ENCODE results near the gene HELZ2. TPM values are rescaled to one million over a fixed set of nuclear protein-coding genes. Genes with fewer than 3 reads are reported as not detected.
"Not testable (repeated sequence)": the region's sequence is repeated elsewhere in the genome, so short reads cannot be mapped to it uniquely, and the experiment has no call there.

Gene HELZ2
- total and polyA plus RNA-seq, 4 experiments from 2014 or later = 2.0 to 45.4 (median 23.0) TPM

DNA sequence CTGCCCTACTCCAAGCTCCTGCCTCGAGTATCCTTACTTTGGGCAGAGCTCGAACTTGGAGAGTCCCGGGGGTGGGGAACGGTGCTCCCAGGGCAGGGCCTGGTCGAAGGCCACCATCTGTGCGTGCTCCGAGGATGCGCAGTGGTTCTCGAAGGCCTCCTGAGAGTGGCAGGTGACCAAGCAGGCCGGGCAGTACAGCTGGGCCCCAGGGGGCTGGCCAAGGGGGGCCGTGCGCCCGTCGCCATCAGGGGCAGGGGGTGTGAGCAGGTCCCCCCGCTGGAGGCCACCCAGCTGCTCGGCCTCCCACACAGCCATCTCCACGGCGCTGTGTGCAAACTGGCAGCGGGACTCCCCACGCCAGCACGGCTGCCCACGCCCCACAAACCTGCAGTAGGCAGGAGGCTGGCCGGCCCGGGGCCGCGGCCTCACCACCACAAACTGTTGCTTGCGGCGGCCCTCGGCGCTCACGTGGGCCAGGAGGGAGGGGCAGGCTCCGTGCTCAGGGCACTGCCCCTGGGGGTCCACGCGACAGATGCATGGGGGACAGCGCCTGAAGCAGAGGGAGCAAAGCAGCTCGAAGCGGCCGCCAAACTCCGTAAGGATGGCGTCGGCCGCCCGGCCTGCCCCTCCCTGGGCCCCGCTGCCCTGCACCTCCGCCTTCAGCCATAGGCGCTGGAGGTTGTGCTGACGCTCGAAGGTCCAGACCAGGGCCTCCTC is 1.8 kb downstream of the HELZ2 start:
- Mint-ChIP-seq H3K4me3 (no peak overlapping the region), H3K27ac (no peak overlapping the region), H3K4me1 (peaks cover 7 to 27% (median 18%) of the 10 kb centered on the region in 4 donors), H3K36me3 (no peaks in the 10 kb centered on the region), H3K27me3 (no peaks in the 10 kb centered on the region), H3K9me3 (no peaks in the 10 kb centered on the region)
- Histone ChIP-seq H3K27me3 (ENCODE audit: insufficient read depth, low read length) (no peaks in the 10 kb centered on the region), H3K4me3 (ENCODE audit: low read length in 2 of 2) (no peak overlapping the region), H3K27ac (ENCODE audit: low read depth, low read length) (no peak overlapping the region), H3K9me3 (ENCODE audit: control insufficient read depth in 1 of 2, low read length in 2 of 2) (no peaks in the 10 kb centered on the region), H3K36me3 (ENCODE audit: insufficient read depth, low read length) (peaks cover 5% of the 10 kb centered on the region), H3K4me1 (ENCODE audit: insufficient read depth, low read length) (peaks cover 45% of the 10 kb centered on the region)
- CTCF ChIA-PET (ENCODE audit: partially characterized antibody) = interaction anchor here (1.3 kb wide), 1 partner anchor 70 kb away, joined by 3 read pairs; no protein-coding TSS in a partner anchor
- intact Hi-C loops (cut with micrococcal nuclease) = no loop called here
- POLR2A ChIA-PET (ENCODE audit: partially characterized antibody) = interaction anchor here (1.0 to 2.4 kb wide), 4 partner anchors 19 to 55 kb away, joined by 3 to 8 read pairs (median 6); partner anchors contain the start of genes GMEB2 and PPDPF
- no peak for DNase-seq

DNA sequence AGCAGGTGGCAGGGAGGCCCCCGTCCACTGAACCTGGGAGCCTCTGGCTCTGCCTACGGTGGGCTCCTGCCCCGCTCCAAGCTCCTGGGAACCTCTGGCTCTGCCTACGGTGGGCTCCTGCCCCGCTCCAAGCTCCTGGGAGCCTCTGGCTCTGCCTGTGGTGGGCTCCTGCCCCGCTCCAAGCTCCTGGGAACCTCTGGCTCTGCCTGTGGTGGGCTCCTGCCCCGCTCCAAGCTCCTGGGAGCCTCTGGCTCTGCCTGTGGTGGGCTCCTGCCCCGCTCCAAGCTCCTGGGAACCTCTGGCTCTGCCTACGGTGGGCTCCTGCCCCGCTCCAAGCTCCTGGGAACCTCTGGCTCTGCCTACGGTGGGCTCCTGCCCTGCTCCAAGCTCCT is 3.0 kb downstream of the HELZ2 start:
- POLR2A ChIA-PET (ENCODE audit: partially characterized antibody); H3K4me3 ChIP-seq (ENCODE audit: low read length in 2 of 2); H3K27me3 Mint-ChIP-seq; H3K36me3 Mint-ChIP-seq; CTCF ChIA-PET (ENCODE audit: partially characterized antibody); H3K27ac Mint-ChIP-seq; H3K4me3 Mint-ChIP-seq; H3K9me3 Mint-ChIP-seq; intact Hi-C loops (cut with micrococcal nuclease); H3K36me3 ChIP-seq (ENCODE audit: insufficient read depth, low read length); H3K9me3 ChIP-seq (ENCODE audit: control insufficient read depth in 1 of 2, low read length in 2 of 2); DNase-seq; H3K27ac ChIP-seq (ENCODE audit: low read depth, low read length); H3K27me3 ChIP-seq (ENCODE audit: insufficient read depth, low read length): not testable (repeated sequence)
- peaks cover 45% of the 10 kb centered on the region for H3K4me1 ChIP-seq (ENCODE audit: insufficient read depth, low read length)
- peaks cover 6 to 31% (median 18%) of the 10 kb centered on the region in 4 donors for H3K4me1 Mint-ChIP-seq

- Histone ChIP-seq H3K4me1 (ENCODE audit: insufficient read depth, low read length) (peaks cover 45% of the 10 kb centered on the region), H3K27me3 (ENCODE audit: insufficient read depth, low read length) (no peaks in the 10 kb centered on the region), H3K27ac (ENCODE audit: low read depth, low read length) (no peak overlapping the region), H3K9me3 (ENCODE audit: control insufficient read depth in 1 of 2, low read length in 2 of 2) (no peaks in the 10 kb centered on the region), H3K36me3 (ENCODE audit: insufficient read depth, low read length) (peaks cover 5% of the 10 kb centered on the region), H3K4me3 (ENCODE audit: low read length in 2 of 2) (no peak overlapping the region)
- peak in 1 of 5 donors; percentile 40 for DNase-seq
- no peaks in the 10 kb centered on the region for H3K9me3 Mint-ChIP-seq
- no peak overlapping the region for H3K27ac Mint-ChIP-seq
- intact Hi-C loops (cut with micrococcal nuclease) = no loop called here
- no peaks in the 10 kb centered on the region for H3K27me3 Mint-ChIP-seq
- ChIA-PET POLR2A (ENCODE audit: partially characterized antibody) (no interaction called here), CTCF (ENCODE audit: partially characterized antibody) (no interaction called here)
- no peaks in the 10 kb centered on the region for H3K36me3 Mint-ChIP-seq
- H3K4me3 Mint-ChIP-seq = no peak overlapping the region
- H3K4me1 Mint-ChIP-seq = peaks cover 6 to 31% (median 18%) of the 10 kb centered on the region in 4 donors
These were observed 3.6 kb downstream of the HELZ2 start for GRCh38 chr20:63570281-63571086.

DNA sequence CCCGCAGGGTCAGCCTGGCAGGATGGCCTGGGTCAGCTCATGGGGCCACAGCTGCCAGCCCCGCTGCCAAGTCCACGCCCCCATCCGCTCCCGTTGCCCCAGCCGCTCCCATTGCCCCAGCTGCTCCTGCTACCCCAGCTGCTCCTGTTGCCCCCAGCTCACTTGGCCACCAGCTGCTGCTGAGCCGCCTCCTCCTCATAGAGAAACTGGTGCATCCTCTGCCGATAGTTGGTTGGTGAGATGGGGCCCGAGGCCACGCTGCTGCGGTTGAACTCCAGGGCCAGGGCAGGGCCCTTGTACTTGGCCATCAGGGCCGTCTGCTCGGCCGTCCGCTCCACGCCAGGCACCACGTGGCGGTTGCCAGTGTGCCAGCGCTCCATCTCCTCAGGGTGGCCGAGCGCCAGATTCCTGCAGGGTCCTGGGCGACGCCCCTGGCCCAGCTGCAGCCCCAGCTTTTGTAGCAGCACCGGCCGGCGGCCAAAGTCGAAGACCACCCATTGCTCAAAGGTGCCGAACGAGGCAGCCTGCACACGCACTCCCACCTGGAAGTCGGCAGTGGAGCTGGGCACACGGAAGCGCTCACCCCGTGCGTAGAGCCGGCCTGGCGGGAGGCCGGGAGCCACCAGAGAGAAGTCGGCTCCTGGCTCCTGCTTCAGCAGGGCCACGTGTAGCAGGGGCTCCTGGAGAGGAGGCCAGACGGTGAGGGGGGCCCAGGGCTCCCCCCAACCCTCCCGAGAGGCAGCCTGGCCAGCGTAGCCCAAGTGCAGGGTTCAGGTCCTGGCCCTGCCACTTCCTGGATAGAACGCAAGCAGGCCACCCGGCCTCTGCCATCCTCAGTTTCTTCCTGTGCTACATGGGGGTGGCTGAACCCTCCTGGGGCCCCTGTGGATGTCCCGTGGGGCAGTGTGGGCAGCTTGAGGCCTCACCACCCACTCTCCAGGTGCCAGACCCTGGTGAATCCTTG is 4.8 kb downstream of the HELZ2 start:
- peak overlapping the region in 1 of 2 donors; percentile 68 for H3K4me3 ChIP-seq (ENCODE audit: low read length in 2 of 2)
- no peaks in the 10 kb centered on the region for H3K27me3 Mint-ChIP-seq
- no peak overlapping the region for H3K27ac ChIP-seq (ENCODE audit: low read depth, low read length)
- no peaks in the 10 kb centered on the region for H3K9me3 Mint-ChIP-seq
- H3K27me3 ChIP-seq (ENCODE audit: insufficient read depth, low read length) = no peaks in the 10 kb centered on the region
- POLR2A ChIA-PET (ENCODE audit: partially characterized antibody) = interaction anchor here (1.6 to 2.9 kb wide), 8 partner anchors 14 to 171 kb away, joined by 5 to 17 read pairs (median 11); partner anchors contain the start of genes GMEB2, PPDPF and PTK6
- CTCF ChIA-PET (ENCODE audit: partially characterized antibody) = interaction anchor here (1.0 kb wide), 1 partner anchor 32 kb away, joined by 3 read pairs; the partner anchor contains the start of gene PTK6
- peak overlapping the region in 7 of 8 donors; percentile 25 to 92 (median 59) for H3K4me3 Mint-ChIP-seq
- H3K4me1 ChIP-seq (ENCODE audit: insufficient read depth, low read length) = peaks cover 40% of the 10 kb centered on the region
- peak in 1 of 5 donors; percentile 10 for DNase-seq
- H3K4me1 Mint-ChIP-seq = peaks cover 6 to 31% (median 18%) of the 10 kb centered on the region in 4 donors
- H3K36me3 ChIP-seq (ENCODE audit: insufficient read depth, low read length) = peaks cover 5% of the 10 kb centered on the region
- no peaks in the 10 kb centered on the region for H3K36me3 Mint-ChIP-seq
- no peaks in the 10 kb centered on the region for H3K9me3 ChIP-seq (ENCODE audit: control insufficient read depth in 1 of 2, low read length in 2 of 2)
- intact Hi-C loops (cut with micrococcal nuclease) = no loop called here
- peak overlapping the region in 2 of 7 donors; percentile 24 to 29 for H3K27ac Mint-ChIP-seq

DNA sequence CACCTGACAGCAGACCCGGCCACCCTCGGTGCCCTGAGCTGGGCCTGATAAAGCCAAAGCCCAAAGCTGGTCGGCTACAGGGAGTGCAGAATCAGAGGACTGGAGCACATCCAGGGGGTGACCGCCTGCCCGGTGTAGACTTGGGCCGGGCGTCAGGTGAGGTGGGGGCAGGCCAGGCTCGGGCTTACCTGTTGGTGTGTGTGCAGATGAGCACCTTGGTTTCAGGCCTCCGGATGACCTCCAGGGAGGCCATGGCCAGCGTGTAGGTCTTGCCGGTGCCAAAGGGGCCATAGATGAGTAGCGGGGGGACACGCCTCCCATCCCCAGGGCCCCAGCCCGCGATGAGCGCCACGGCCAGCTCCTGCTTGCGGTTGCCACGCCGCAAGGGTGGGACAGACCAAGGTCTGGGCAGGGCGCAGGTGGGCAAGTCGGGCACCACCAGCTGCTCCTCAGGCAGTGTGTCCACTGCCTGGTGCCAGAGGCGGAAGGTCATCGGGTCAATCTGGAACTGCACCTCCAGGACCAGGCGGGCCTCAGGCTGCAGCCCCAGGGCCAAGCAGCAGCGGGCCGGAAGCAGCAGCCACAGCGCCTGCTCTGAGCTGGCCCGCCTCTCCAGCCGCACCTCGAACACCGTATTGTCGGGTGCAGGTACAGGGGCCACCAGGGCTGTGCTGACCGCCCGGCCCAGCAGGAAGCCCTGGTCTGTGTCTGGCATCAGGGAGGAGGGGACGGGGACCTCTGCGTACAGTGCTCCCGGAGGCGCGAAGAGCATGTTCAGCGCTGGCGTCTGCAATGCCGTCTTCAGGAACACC is 5.7 kb downstream of the HELZ2 start:
- Histone ChIP-seq H3K4me1 (ENCODE audit: insufficient read depth, low read length) (peaks cover 36% of the 10 kb centered on the region), H3K27me3 (ENCODE audit: insufficient read depth, low read length) (no peaks in the 10 kb centered on the region), H3K27ac (ENCODE audit: low read depth, low read length) (peak overlapping the region; percentile 24), H3K9me3 (ENCODE audit: control insufficient read depth in 1 of 2, low read length in 2 of 2) (no peaks in the 10 kb centered on the region), H3K36me3 (ENCODE audit: insufficient read depth, low read length) (peaks cover 5% of the 10 kb centered on the region), H3K4me3 (ENCODE audit: low read length in 2 of 2) (peak overlapping the region; percentile 42 to 68)
- Mint-ChIP-seq H3K4me3 (peak overlapping the region; percentile 78 to 92 (median 84)), H3K4me1 (peaks cover 6 to 31% (median 18%) of the 10 kb centered on the region in 4 donors), H3K36me3 (no peaks in the 10 kb centered on the region), H3K27me3 (no peaks in the 10 kb centered on the region), H3K27ac (peak overlapping the region in 4 of 7 donors; percentile 31 to 87 (median 71)), H3K9me3 (no peaks in the 10 kb centered on the region)
- peak in 2 of 5 donors; percentile 10 to 20 for DNase-seq
- intact Hi-C loops (cut with micrococcal nuclease) = no loop called here
- POLR2A ChIA-PET (ENCODE audit: partially characterized antibody) = interaction anchor here (1.1 to 2.9 kb wide), 12 partner anchors 11 to 172 kb away, joined by 4 to 17 read pairs (median 7); partner anchors contain the start of genes ARFRP1, GMEB2, PPDPF and PTK6
- CTCF ChIA-PET (ENCODE audit: partially characterized antibody) = interaction anchor here (1.0 to 1.1 kb wide), 2 partner anchors 14 to 31 kb away, joined by 3 to 4 read pairs; partner anchors contain the start of gene PTK6

Data from CD4-positive, alpha-beta memory T cell (primary cell).